AG04450 (cell line): ENCODE measurements around the gene DENND1B. TPM values are rescaled to one million over a fixed set of nuclear protein-coding genes. Genes with fewer than 3 reads are reported as not detected.

Experiments used
- polyA plus RNA-seq: library from polyadenylated mRNA; depleted of rRNA; stranded (reverse); fragments of >200 nt; gene quantifications from 2 replicates; pipeline ENCODE4 v1.2.3, GENCODE V29; 2011; rRNA removed
- small RNA-seq: library from RNA; depleted of rRNA; stranded (forward); fragments of <200 nt; gene quantifications from one replicate; pipeline ENCODE3, GENCODE V24; 2012; ENCODE audit warnings: low read depth; ENCODE audit not compliant: insufficient read length

DENND1B gene
- polyA plus RNA-seq, 1 experiment: 17.7 TPM

Small RNAs within 50 kb of the gene (small RNA-seq; reads per million reads assigned to genes)
- gene RF00019: not detected

Other genes with a start within 250 kb of the DENND1B start
- 6.2 and 6.4 TPM in 2 replicates for gene C1orf53, start 127.2 kb upstream of the DENND1B start, polyA plus RNA-seq
- not detected in 2 replicates for gene LHX9, start 141.9 kb upstream of the DENND1B start, polyA plus RNA-seq